HepG2 (cell line): Measurements from ENCODE around the gene LINS1. TPM values are rescaled to one million over a fixed set of nuclear protein-coding genes. Genes with fewer than 3 reads are reported as not detected.
A peak's percentile ranks its signal among the peaks of the same experiment; 100 is the strongest.

Experiments
- ATAC-seq: fragments of 200-7000 bp; cut with Tn5 transposase; 3 replicates; pipeline ENCODE4 v1.9.1; 2020; ENCODE audit warnings: mild to moderate bottlenecking, moderate library complexity
- BruUV-seq: library from RNA; stranded (reverse); fragments of 400-500 nt; replicated peaks from 2 replicates; lab custom pipeline; 2021; lab: Mats Ljungman, UMichigan
- CTCF ChIA-PET: fragments of 300-600 bp; formaldehyde crosslinking; extraction: SDS; loops from one replicate; lab custom pipeline; 2021; ENCODE audit warnings: low total read pairs, inconsistent platforms, low intra/inter-chr PET ratio; lab: Yijun Ruan, JAX
- POLR2A ChIA-PET: fragments of 350-600 bp; sonication (Branson Sonifier 250); formaldehyde crosslinking; loops from one replicate; lab custom pipeline; 2020; ENCODE audit warnings: antibody characterized with exemption, inconsistent platforms; lab: Yijun Ruan, JAX
- DNase-seq: peaks from one replicate; pipeline ENCODE4 v3.0.0-alpha.2; 2015; ENCODE audit warnings: low spot score
- FAIRE-seq: peaks from 3 replicates; lab custom pipeline; 2011; peaks lifted over from hg19 to GRCh38; lab: Jason Lieb, UNC
- H2AFZ ChIP-seq: one replicate; pipeline ENCODE4 v1.6.1; 2011; ENCODE audit warnings: low read length, inconsistent platforms
- H3K27ac ChIP-seq: fragments of 300-600 bp; 3 replicates; pipeline ENCODE4 v1.8.0; 2011; ENCODE audit warnings: mixed run types, mild to moderate bottlenecking, mixed read lengths, low read length, inconsistent platforms; ENCODE audit not compliant: insufficient read depth; ENCODE audit errors: extremely low read length
- H3K27me3 ChIP-seq, 2 experiments: fragments of 200-600 bp in 1 of 2; 2 replicates in 1 of 2; 3 replicates in 1 of 2; pipeline versions ENCODE4 v1.6.0 to v1.8.0; 2011; ENCODE audit warnings: low read length in 2 of 2, mild to moderate bottlenecking in 2 of 2, moderate library complexity in 2 of 2, inconsistent platforms in 1 of 2; ENCODE audit not compliant: insufficient read depth in 2 of 2, control insufficient read depth in 1 of 2
- H3K36me3 ChIP-seq, 2 experiments: fragments of 200-600 bp in 1 of 2; replicated peaks in 1 of 2; 2 replicates in 1 of 2; 3 replicates in 1 of 2; pipeline versions ENCODE4 v1.5.1 to v1.8.0; 2011; ENCODE audit warnings: low read length in 2 of 2, inconsistent platforms in 1 of 2; ENCODE audit not compliant: insufficient read depth in 2 of 2, control insufficient read depth in 1 of 2
- H3K4me1 ChIP-seq: 2 replicates; pipeline ENCODE4 v1.5.1; 2012; ENCODE audit warnings: low read length, inconsistent platforms; ENCODE audit not compliant: insufficient read depth
- H3K4me2 ChIP-seq: 2 replicates; pipeline ENCODE4 v1.6.0; 2011; ENCODE audit warnings: low read depth, low read length, inconsistent platforms
- H3K4me3 ChIP-seq, 3 experiments: fragments of 200-600 bp in 1 of 3; sonication (generic), shearing (Covaris generic) in 1 of 3; replicated peaks in 1 of 3; 2 replicates each; pipeline ENCODE4 v1.5.1; 2011 to 2016; ENCODE audit warnings: low read length in 3 of 3, inconsistent platforms in 2 of 3, low read depth in 2 of 3, mild to moderate bottlenecking in 2 of 3, control low read depth in 1 of 3, mixed read lengths in 1 of 3; ENCODE audit not compliant: insufficient read depth in 1 of 3
- H3K79me2 ChIP-seq: one replicate; pipeline ENCODE4 v1.6.1; 2011; ENCODE audit warnings: low read length, inconsistent platforms; ENCODE audit not compliant: insufficient read depth
- H3K9ac ChIP-seq: 2 replicates; pipeline ENCODE4 v1.6.0; 2011; ENCODE audit warnings: mild to moderate bottlenecking, low read depth, low read length, inconsistent platforms; ENCODE audit not compliant: insufficient read depth
- H3K9me3 ChIP-seq: 2 replicates; pipeline ENCODE4 v1.5.1; 2012; ENCODE audit warnings: mild to moderate bottlenecking, low read length
- H4K20me1 ChIP-seq: 2 replicates; pipeline ENCODE4 v1.6.0; 2011; ENCODE audit warnings: inconsistent platforms, mild to moderate bottlenecking, low read length, moderate library complexity; ENCODE audit not compliant: insufficient read depth
- ATF2 ChIP-seq: sonication (generic); formaldehyde crosslinking; IDR thresholded peaks from 2 replicates; pipeline ENCODE4 v1.4.0; 2020; ENCODE audit warnings: missing genetic modification reagents
- MLXIP ChIP-seq: sonication (generic); formaldehyde crosslinking; IDR thresholded peaks from 2 replicates; pipeline ENCODE4 v1.9.0; 2021; ENCODE audit warnings: missing genetic modification reagents, borderline replicate concordance
- MXI1 ChIP-seq: IDR thresholded peaks from 3 replicates; pipeline ENCODE4 v1.6.1; 2012; ENCODE audit warnings: low read depth, low read length, inconsistent platforms, borderline replicate concordance
- SETDB1 ChIP-seq: sonication (generic); formaldehyde crosslinking; IDR thresholded peaks from 2 replicates; pipeline ENCODE4 v1.5.1; 2020; ENCODE audit warnings: missing genetic modification reagents, mild to moderate bottlenecking, borderline replicate concordance
- SIN3B ChIP-seq: fragments of 150-350 bp; IDR thresholded peaks from 2 replicates; pipeline ENCODE4 v1.6.1; 2014; ENCODE audit warnings: low read length
- SKIL ChIP-seq: sonication (generic); formaldehyde crosslinking; IDR thresholded peaks from 2 replicates; pipeline ENCODE4 v1.8.0; 2022; ENCODE audit warnings: missing genetic modification reagents, mild to moderate bottlenecking, moderate library complexity, borderline replicate concordance
- SMARCC2 ChIP-seq: fragments of 450-650 bp; IDR thresholded peaks from 2 replicates; pipeline ENCODE4 v1.6.1; 2017; ENCODE audit warnings: antibody characterized with exemption, mild to moderate bottlenecking
- SMC3 ChIP-seq: IDR thresholded peaks from 2 replicates; pipeline ENCODE4 v1.6.1; 2011; ENCODE audit warnings: low read length, improper control_type of control experiment
- SMYD3 ChIP-seq: sonication (generic); formaldehyde crosslinking; IDR thresholded peaks from 2 replicates; pipeline ENCODE4 v1.8.1; 2023; ENCODE audit warnings: mild to moderate bottlenecking, missing genetic modification reagents
- ZNF496 ChIP-seq: sonication (generic); formaldehyde crosslinking; IDR thresholded peaks from 2 replicates; pipeline ENCODE4 v1.8.1; 2023; ENCODE audit warnings: mild to moderate bottlenecking, moderate library complexity, missing genetic modification reagents; ENCODE audit not compliant: insufficient replicate concordance
- ZNF512 ChIP-seq: sonication (generic); formaldehyde crosslinking; IDR thresholded peaks from 2 replicates; pipeline ENCODE4 v1.4.0; 2020; ENCODE audit warnings: mild to moderate bottlenecking, missing genetic modification reagents
- ZNF740 ChIP-seq: sonication (generic); formaldehyde crosslinking; IDR thresholded peaks from 2 replicates; pipeline ENCODE4 v1.4.0; 2020; ENCODE audit warnings: missing genetic modification reagents
- ZNF784 ChIP-seq: sonication (generic); formaldehyde crosslinking; IDR thresholded peaks from 2 replicates; pipeline ENCODE4 v1.5.1; 2020; ENCODE audit warnings: missing genetic modification reagents, mild to moderate bottlenecking, borderline replicate concordance
- WGBS: methylation state at CpG from one replicate; pipeline ENCODE4 v1.1.6; 2017; ENCODE audit warnings: low lambda C conversion rate; 5-methylcytosine and 5-hydroxymethylcytosine counted together
- in situ Hi-C: cut with HindIII; loops from 2 replicates; pipeline ENCODE4 v1.10.0; 2017; ENCODE audit warnings: low pct_unique_long_range_greater_than_20kb; ENCODE audit not compliant: extremely low pct_ligation_motif_present
- intact Hi-C: fragments of 100-400 bp; cut with micrococcal nuclease; formaldehyde crosslinking; loops from one replicate; pipeline ENCODE4 v1.10.0; 2022; ENCODE audit not compliant: unreplicated experiment
- polyA plus RNA-seq, 8 experiments: library from polyadenylated mRNA; depleted of rRNA in 3 of 8; stranded (reverse) in 7 of 8; unstranded in 1 of 8; fragments of >200 nt; fragmentation: Illumina TruSeq in 4 of 8; extraction: Trizol in 4 of 8; gene quantifications; 2 replicates each; pipeline versions ENCODE4 v1.2.1 to v1.2.3, GENCODE V29; 2011 to 2016; ENCODE audit warnings: low read depth in 4 of 8, missing spikeins in 1 of 8, mixed read lengths in 1 of 8; ENCODE audit not compliant: insufficient read depth in 1 of 8
- total RNA-seq, 5 experiments: library from RNA; depleted of rRNA; stranded (reverse); fragments of >200 nt; fragmentation: Illumina TruSeq; extraction: Trizol; gene quantifications; 2 replicates each; pipeline ENCODE4 v1.2.3, GENCODE V29; 2016; ENCODE audit warnings: low read depth in 1 of 5

Gene LINS1
- total and polyA plus RNA-seq, 2 of the 13 experiments (the other 11 are each of a cell fraction or from before 2014, with no cell fraction given): 9.8 to 10.4 TPM

- TF ChIP-seq MLXIP (CRISPR knock-in tag) (no peak), SKIL (CRISPR knock-in tag) (no peak)
- TF ChIP-seq, all 625 proteins: peak for 0
These were observed 49.3 kb upstream of the LINS1 start (continued) for GRCh38 chr15:100651253-100651652.

GRCh38 chr15:100650685-100651084 is 48.7 kb upstream of the LINS1 start:
- no peak overlapping the region for H3K27ac ChIP-seq
- H2AFZ ChIP-seq: no peak overlapping the region
- intact Hi-C loops (no loop called here), in situ Hi-C loops (loop anchor here (25.0 kb wide), 2 partner anchors 362 to 612 kb away; partner anchors contain the start of gene CHSY1)
- DNase-seq (no peak), FAIRE-seq (peak; percentile 53), ATAC-seq (0 out of 3 replicates have a peak, but pooled peaks have one; percentile 43)
- peaks cover 3 to 17% of the 10 kb centered on the region in 2 experiments; a peak in 4 of 5 replicates for H3K36me3 ChIP-seq
- H4K20me1 ChIP-seq: no peaks in the 10 kb centered on the region; the same call in 1 of the 2 replicates
- H3K4me2 ChIP-seq: no peak overlapping the region
- no peaks in the 10 kb centered on the region for H3K4me1 ChIP-seq
- H3K9me3 ChIP-seq: no peaks in the 10 kb centered on the region
- POLR2A ChIA-PET: no interaction called here
- H3K79me2 ChIP-seq: peaks cover 5% of the 10 kb centered on the region
- H3K27me3 ChIP-seq: no peaks in the 10 kb centered on the region
- 74% methylated on average over 1 of the region's 1 CpG for WGBS
- CTCF ChIA-PET: interaction anchor here (1.5 kb wide), 1 partner anchor 23 kb away, joined by 5 read pairs; no protein-coding TSS in a partner anchor
- no peak overlapping the region for H3K4me3 ChIP-seq
- no TSS peak for BruUV-seq
- H3K9ac ChIP-seq: no peak overlapping the region
- TF ChIP-seq SMC3 (0 out of 2 replicates have a peak, but pooled peaks have one; percentile 5), SMARCC2 (no peak), MXI1 (no peak), SIN3B (no peak), ZNF784 (CRISPR knock-in tag) (no peak), SMYD3 (CRISPR knock-in tag) (no peak), ZNF740 (no peak), ZNF512 (CRISPR knock-in tag) (no peak), SETDB1 (CRISPR knock-in tag) (no peak), ZNF496 (no peak), ATF2 (CRISPR knock-in tag) (no peak)
